ENCODE measurements around the gene ABL1.

The ABL1 gene

DNA sequence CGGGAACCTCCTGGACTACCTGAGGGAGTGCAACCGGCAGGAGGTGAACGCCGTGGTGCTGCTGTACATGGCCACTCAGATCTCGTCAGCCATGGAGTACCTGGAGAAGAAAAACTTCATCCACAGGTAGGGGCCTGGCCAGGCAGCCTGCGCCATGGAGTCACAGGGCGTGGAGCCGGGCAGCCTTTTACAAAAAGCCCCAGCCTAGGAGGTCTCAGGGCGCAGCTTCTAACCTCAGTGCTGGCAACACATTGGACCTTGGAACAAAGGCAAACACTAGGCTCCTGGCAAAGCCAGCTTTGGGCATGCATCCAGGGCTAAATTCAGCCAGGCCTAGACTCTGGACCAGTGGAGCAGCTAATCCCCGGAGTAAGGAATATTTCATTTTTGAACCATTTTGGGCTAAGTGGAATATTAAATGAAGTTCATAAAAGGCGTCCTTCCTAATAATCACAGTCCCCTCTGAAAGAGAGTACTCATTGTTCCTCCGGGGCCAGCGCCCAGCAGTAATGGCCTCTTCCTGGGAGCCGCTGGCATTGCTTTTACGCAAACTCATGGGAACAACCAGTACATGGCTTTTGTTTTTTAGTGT, 38.0 kb downstream of the ABL1 start:
- DNase-seq, result no peak

DNA sequence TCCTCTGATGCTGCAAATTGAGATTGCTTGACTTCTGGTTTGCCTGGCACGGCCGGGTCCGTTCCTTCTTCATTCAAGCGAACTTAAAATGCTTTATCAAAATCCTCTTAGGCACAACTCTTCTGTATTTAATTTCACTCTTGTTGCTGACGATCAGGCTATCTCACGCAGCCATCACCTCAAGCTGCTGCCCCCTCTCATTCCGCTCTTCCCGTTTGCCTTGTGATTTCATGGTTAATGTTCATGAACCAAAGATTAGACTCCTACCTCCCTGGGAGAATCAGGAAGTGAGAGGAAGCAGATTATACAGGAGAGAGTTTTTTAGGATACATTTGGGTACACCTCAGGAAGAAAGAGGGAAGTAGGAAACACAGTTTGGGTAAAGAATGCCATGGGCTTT, 38.9 kb downstream of the ABL1 start:
- DNase-seq, result no peak

DNA sequence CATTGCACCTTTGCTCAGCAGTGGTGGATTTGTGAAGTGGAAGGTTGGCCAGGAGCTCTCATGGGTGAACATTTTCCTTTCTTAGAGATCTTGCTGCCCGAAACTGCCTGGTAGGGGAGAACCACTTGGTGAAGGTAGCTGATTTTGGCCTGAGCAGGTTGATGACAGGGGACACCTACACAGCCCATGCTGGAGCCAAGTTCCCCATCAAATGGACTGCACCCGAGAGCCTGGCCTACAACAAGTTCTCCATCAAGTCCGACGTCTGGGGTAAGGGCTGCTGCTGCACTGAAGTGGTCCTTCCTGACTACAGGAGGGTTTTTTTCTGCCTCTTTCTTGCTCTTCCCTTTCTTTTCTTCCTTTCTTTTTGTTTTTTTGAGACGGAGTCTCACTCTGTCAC, 39.7 kb downstream of the ABL1 start:
- no peak for DNase-seq

DNA sequence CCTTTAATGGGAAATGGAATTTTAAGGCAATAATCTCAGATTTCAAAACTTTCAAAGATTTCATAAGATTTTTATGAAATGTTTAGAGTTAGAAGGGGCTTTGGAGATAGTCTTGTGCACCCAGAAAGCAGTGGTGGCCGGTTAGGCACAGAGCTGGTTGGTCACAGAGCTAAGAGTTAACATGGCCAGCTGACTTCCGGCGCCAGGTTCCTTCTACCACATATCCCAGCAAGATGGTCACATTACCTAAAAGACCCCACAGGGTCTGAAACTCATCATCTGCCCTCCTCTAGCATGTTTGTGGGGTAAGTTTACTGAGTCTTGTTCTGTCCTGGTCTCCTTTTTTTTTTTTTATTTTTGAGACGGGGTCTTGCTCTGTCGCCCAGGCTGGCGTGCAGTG, 42.2 kb downstream of the ABL1 start:
- DNase-seq, result no peak

DNA sequence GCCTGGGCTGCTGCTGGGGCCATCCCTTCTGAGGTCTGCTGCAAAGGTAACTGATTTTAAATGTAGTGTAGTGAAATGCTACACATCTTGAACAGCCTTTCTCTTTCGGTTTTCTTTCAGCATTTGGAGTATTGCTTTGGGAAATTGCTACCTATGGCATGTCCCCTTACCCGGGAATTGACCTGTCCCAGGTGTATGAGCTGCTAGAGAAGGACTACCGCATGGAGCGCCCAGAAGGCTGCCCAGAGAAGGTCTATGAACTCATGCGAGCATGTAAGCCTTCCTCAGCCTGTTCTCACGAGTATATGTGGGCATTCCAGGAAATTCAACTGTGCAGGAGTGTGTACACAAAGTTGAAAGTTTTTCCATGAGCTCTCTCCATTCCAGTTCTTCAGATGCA, 43.2 kb downstream of the ABL1 start:
- no peak for DNase-seq

DNA sequence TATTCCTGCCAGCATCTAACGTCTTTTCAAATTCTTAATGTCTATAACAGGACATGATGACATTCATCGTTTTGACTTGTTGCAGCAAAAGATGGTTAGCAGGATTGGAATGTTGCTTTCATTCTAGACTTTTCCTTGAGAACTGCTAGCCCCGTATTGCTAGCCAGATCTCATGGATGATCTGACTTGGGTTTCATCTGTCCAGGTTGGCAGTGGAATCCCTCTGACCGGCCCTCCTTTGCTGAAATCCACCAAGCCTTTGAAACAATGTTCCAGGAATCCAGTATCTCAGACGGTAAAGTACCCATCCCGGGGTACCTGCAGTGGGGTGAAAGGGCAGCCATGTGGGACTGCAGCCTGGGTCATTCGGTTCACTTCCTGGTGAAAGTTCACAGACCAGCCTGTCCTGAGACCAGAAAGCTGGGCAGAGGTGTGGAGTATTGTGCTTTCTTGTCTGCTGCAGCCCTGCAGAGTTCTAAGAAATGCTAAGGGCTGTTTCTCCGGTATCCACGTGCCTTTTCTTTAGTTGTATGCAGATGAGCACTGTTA, 44.9 kb downstream of the ABL1 start:
- no peak for DNase-seq

DNA sequence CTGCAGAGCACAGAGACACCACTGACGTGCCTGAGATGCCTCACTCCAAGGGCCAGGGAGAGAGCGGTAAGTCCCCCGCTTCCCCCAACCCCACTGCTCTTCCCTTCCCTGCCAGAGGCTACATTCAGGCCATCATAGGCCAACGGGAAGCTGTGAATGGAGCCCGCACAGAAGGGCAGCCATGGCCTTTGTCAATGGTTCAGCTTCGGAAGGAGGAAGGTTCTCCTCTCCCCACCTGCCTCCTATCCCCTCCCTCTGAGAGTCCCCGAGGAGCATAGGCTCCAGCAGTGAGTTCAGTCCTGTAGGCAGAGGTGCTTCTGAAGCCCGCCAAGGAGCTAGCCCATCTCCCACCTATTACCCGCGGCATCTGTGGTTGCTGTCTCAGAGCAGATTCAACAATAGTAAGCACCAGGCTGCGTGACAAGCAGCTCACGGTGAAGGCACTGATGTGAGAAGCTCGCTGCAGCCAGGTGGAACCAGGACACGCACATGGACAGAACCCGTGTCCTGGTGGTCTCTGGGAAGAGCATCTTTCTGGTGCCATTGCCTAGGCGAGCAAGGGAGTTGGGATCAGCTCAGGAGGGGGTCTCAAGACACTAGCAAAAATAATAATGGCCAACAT, 45.7 kb downstream of the ABL1 start:
- no peak for DNase-seq

DNA sequence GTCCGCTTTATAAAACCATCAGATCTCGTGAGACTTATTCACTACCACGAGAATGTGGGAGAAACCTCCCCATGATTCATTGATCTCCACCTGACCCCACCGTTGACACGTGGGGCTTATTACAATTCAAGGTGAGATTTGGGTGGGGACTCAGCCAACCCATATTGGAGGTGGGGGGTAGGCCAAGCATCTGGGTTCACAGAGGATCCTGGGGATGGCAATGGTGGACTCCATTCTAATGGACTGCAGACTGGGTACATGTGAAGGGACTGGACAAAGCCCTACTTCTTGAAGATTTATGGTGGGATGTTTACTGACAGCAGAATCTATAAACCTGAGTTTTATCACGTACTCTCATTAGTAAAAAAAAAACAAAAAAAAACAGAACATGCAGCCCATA, 46.5 kb downstream of the ABL1 start:
- no peak for DNase-seq

DNA sequence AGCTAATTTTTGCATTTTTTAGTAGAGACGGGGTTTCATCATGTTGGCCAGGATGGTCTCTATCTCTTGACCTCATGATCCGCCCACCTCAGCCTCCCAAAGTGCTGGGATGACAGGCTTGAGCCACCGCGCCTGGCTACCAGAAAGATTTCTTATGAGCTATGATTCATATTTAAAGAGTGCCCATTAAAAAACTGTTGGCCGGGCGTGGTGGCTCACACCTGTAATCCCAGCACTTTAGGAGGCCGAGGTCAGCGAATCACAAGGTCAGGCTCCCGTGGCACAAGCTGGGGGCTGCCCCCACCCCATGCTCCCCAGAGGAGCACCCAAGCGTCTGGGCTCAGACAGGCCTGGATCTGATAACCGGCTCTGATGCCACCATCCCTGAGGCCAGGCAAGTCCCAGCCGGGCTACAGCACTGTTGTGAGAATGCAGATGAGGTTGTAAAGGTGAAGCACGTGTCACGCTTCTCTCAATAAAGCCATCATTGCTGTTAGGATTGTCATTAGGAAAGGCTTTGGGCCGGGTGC, 47.7 kb downstream of the ABL1 start:
- no peak for DNase-seq

DNA sequence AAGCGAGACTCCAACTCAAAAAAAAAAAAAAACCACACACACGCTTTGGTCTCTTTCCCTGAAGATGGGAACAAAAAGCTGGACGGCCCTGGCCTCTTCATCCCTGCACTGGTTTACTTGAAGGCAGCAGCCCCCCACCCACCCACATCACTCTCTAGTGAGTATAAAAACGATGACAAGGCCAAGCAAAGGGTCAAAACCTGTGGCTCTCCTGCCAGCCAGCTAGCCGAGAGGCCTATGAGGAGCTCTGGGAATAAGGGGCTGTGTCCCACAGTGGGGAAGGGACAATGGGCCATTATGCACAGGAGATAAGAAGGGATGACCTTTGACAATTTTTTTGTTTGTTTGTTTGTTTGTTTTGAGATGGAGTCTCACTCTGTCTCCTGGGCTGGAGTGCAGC, 48.4 kb downstream of the ABL1 start:
- DNase-seq, result no peak

DNA sequence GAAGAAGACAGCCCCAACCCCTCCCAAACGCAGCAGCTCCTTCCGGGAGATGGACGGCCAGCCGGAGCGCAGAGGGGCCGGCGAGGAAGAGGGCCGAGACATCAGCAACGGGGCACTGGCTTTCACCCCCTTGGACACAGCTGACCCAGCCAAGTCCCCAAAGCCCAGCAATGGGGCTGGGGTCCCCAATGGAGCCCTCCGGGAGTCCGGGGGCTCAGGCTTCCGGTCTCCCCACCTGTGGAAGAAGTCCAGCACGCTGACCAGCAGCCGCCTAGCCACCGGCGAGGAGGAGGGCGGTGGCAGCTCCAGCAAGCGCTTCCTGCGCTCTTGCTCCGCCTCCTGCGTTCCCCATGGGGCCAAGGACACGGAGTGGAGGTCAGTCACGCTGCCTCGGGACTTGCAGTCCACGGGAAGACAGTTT, 49.1 kb downstream of the ABL1 start:
- DNase-seq, result no peak

DNA sequence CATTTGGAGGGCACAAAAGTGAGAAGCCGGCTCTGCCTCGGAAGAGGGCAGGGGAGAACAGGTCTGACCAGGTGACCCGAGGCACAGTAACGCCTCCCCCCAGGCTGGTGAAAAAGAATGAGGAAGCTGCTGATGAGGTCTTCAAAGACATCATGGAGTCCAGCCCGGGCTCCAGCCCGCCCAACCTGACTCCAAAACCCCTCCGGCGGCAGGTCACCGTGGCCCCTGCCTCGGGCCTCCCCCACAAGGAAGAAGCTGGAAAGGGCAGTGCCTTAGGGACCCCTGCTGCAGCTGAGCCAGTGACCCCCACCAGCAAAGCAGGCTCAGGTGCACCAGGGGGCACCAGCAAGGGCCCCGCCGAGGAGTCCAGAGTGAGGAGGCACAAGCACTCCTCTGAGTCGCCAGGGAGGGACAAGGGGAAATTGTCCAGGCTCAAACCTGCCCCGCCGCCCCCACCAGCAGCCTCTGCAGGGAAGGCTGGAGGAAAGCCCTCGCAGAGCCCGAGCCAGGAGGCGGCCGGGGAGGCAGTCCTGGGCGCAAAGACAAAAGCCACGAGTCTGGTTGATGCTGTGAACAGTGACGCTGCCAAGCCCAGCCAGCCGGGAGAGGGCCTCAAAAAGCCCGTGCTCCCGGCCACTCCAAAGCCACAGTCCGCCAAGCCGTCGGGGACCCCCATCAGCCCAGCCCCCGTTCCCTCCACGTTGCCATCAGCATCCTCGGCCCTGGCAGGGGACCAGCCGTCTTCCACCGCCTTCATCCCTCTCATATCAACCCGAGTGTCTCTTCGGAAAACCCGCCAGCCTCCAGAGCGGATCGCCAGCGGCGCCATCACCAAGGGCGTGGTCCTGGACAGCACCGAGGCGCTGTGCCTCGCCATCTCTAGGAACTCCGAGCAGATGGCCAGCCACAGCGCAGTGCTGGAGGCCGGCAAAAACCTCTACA, 49.8 kb downstream of the ABL1 start:
- no peak for DNase-seq

DNA sequence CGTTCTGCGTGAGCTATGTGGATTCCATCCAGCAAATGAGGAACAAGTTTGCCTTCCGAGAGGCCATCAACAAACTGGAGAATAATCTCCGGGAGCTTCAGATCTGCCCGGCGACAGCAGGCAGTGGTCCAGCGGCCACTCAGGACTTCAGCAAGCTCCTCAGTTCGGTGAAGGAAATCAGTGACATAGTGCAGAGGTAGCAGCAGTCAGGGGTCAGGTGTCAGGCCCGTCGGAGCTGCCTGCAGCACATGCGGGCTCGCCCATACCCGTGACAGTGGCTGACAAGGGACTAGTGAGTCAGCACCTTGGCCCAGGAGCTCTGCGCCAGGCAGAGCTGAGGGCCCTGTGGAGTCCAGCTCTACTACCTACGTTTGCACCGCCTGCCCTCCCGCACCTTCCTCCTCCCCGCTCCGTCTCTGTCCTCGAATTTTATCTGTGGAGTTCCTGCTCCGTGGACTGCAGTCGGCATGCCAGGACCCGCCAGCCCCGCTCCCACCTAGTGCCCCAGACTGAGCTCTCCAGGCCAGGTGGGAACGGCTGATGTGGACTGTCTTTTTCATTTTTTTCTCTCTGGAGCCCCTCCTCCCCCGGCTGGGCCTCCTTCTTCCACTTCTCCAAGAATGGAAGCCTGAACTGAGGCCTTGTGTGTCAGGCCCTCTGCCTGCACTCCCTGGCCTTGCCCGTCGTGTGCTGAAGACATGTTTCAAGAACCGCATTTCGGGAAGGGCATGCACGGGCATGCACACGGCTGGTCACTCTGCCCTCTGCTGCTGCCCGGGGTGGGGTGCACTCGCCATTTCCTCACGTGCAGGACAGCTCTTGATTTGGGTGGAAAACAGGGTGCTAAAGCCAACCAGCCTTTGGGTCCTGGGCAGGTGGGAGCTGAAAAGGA, 50.7 kb downstream of the ABL1 start:
- no peak for DNase-seq

DNA sequence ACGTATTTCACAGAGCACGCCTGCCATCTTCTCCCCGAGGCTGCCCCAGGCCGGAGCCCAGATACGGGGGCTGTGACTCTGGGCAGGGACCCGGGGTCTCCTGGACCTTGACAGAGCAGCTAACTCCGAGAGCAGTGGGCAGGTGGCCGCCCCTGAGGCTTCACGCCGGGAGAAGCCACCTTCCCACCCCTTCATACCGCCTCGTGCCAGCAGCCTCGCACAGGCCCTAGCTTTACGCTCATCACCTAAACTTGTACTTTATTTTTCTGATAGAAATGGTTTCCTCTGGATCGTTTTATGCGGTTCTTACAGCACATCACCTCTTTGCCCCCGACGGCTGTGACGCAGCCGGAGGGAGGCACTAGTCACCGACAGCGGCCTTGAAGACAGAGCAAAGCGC, 51.9 kb downstream of the ABL1 start:
- DNase-seq, result no peak

DNA sequence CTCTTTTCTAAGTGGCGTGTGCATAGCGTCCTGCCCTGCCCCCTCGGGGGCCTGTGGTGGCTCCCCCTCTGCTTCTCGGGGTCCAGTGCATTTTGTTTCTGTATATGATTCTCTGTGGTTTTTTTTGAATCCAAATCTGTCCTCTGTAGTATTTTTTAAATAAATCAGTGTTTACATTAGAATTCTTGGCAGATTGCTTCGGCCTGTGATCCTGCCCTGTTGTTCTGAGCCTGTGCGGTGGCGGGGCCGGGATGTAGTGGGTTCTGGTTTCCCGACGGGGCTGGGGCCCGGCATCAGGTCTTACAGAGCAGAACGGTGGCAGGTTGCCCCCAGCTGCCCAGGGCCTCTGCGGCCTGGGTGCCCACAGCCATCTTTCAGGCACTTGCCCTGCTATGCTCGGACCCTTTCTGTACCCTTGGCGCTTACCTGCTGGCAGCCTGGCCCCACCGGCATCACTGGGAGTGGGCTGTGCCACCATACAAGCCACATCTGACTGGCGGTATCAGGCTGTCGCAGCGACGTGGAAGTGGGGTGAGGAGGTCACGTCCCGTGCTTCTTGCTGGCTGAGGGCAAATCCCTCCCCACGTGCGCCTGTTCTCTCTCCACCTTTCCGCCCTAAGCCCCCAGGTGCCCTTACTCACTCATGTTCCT, 52.6 kb downstream of the ABL1 start:
- DNase-seq, result no peak

DNA sequence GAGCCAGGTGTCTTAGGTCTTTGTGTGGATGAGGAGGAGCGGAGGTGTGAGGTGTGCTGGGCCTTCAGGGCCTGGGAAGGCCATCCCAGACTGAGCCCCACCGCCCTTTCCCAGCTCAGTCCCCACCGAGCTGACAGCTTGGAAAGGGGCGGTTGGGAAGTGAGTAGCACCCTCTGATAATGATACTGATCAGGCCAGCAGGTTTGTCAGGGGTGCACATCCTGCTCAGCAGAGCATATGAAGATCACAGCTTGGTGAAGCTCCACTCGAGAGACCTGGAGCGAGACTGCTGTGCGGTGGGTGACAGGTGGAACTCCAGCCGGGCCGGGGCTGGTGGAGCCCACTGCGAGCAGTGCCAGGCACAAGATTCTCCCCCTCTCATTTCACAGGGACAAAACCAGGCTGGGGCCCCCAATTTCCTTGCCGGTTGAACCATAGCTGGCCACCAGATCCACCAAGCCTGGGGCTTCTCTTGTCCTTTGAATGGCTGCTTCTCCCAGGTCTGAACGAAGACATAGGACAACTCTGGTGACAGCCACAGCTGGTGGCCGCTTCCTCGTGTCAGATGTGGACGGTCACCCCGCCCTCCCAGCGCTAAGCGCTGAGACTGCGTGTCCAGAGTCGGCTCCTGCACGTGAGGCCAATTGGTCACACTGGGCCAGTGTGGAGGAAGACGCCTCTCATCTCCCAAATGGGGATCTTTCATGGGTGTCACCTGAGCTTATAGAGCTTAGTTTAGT, 53.3 kb downstream of the ABL1 start:
- no peak for DNase-seq

DNA sequence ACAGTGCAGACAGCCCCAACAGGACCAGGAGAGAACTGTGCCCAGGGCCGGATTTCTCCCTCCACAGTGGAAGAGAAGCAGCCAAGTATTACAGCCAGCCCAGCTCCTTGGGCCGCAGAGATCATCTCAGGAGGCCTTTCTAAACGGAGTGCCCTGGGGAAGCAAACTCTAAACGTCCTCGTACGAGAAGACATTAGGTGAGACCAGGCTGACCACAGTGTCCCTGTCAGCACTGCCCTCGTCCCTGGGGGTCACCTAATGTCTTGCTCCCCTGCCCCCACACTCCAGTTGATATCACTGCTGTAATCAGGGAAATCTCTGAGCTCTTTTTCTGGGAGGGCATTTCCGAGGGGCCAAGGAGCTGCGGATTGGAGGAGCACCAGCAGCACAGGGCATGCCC, 55.1 kb downstream of the ABL1 start:
- no peak for DNase-seq

DNA sequence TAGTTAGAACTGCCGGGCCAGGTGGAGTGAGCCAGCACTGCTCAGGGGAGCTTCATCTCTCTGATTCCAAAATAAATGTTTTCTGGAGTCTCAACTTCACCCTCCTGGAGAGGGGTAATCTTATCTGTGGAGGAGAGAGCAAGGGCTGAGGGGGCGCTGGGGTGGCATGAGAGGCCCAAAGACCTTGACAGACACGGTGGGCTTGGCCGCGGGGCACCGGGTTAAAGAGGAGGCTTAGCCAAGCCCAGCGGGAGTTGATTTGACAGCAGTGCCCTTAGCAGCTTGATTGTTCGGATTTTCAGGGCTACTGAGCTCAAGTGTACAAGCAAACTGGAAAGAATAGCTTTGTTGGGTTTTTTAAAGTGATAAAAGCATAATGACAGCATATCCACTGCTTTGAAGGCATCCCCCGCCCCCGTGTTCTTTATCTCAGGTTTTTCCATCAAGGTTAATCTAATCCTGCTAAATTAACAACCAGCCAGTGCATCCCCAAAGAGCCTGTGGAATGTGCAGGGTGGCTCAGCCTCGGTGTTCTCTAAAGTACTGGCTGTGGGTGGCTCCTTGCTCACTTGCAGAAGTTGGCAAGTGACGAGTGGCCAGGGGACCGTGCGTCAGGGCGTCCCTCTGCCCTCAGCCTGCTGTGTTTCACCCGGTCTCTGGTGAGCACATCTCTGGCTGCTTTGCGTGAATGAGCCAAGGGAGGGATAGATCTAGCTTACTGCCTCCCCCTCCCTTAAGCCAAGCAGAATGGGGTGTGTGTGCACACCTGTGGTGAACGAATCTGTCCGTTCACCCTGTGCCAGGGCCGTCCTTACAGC, 56.0 kb downstream of the ABL1 start:
- no peak for DNase-seq

DNA sequence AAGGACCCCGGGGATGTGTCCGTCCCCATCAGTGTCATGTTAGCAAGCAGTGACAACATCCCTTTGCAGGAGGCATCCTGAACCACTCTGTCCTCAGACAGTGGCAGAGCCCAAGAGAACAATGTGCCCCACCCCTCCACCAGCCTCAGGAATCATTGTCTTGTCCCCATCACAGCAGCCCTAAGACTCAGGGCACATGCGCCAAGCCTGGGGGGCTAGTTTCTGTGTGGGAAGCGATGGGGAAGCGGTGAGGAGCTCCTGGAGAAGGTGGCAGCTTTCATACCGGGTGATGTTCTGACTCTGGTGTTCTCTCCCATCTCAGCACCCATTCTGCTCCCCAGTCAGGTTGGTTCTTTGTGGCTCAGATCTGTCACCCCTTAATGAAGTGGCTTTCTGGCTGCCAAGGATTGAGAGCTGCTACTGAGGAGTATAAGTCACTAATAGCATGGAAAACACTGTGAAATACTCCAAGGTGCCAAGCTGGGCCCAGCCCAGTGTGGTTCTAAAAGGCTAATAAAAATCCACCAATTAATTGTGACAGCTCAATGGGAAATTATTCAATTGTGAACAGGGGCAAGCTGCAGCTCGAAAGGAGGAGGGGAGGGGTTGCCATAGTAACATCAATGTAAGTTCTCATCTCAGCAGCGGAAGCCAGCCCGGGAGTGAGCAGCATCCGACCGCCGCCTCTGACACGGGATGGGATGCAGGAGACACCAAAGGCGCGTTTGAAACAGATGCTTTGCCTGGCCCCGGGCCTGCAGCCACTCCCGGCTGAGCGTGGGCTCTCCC, 56.8 kb downstream of the ABL1 start:
- DNase-seq, result no peak
